SK-N-SH treated with all-trans-retinoic acid at 6 μM for 48 hours (cell line): ENCODE data around the gene RAPGEF4.

Source experiments
- ARNTL ChIP-seq: fragments of 450-650 bp; formaldehyde crosslinking; IDR thresholded peaks from 2 replicates; pipeline ENCODE4 v1.5.0; 2020; ENCODE audit warnings: low read depth, mild to moderate bottlenecking, moderate library complexity, borderline replicate concordance
- BACH2 ChIP-seq: fragments of 250-450 bp; sonication (Bioruptor Pico); IDR thresholded peaks from 2 replicates; pipeline ENCODE4 v1.9.0; 2021; ENCODE audit warnings: mild to moderate bottlenecking, borderline replicate concordance
- CREB5 ChIP-seq: fragments of 250-450 bp; sonication (Bioruptor Pico); IDR thresholded peaks from 2 replicates; pipeline ENCODE4 v1.5.1; 2020; ENCODE audit warnings: low read depth, mild to moderate bottlenecking, moderate library complexity
- CSRNP3 ChIP-seq: fragments of 250-450 bp; sonication (Bioruptor Pico); IDR thresholded peaks from 2 replicates; pipeline ENCODE4 v1.5.1; 2021; ENCODE audit warnings: mild to moderate bottlenecking, moderate library complexity
- ISL1 ChIP-seq: fragments of 250-450 bp; sonication (Bioruptor Pico); IDR thresholded peaks from 2 replicates; pipeline ENCODE4 v2.1.2; 2022; ENCODE audit warnings: mild to moderate bottlenecking, moderate library complexity
- OSR1 ChIP-seq: fragments of 250-450 bp; sonication (Bioruptor Pico); IDR thresholded peaks from 2 replicates; pipeline ENCODE4 v1.8.0; 2022; ENCODE audit warnings: moderate library complexity, mild to moderate bottlenecking, inconsistent platforms
- PATZ1 ChIP-seq: fragments of 250-450 bp; sonication (Bioruptor Pico); IDR thresholded peaks from 2 replicates; pipeline ENCODE4 v1.8.0; 2020; ENCODE audit warnings: mild to moderate bottlenecking, moderate library complexity, borderline replicate concordance
- RARB ChIP-seq: fragments of 250-450 bp; sonication (Bioruptor Pico); IDR thresholded peaks from 2 replicates; pipeline ENCODE4 v1.8.0; 2021; ENCODE audit warnings: mild to moderate bottlenecking, moderate library complexity
- TOX ChIP-seq: fragments of 250-450 bp; sonication (Bioruptor Pico); IDR thresholded peaks from 2 replicates; pipeline ENCODE4 v1.8.0; 2021; ENCODE audit warnings: mild to moderate bottlenecking, moderate library complexity, borderline replicate concordance
- ZFP3 ChIP-seq: fragments of 250-450 bp; sonication (Bioruptor Pico); IDR thresholded peaks from 2 replicates; pipeline ENCODE4 v1.5.0; 2020; ENCODE audit warnings: mild to moderate bottlenecking, moderate library complexity
- ZFP30 ChIP-seq: fragments of 450-650 bp; formaldehyde crosslinking; IDR thresholded peaks from 2 replicates; pipeline ENCODE4 v1.5.0; 2022; ENCODE audit warnings: mild to moderate bottlenecking, moderate library complexity
- ZNF565 ChIP-seq: fragments of 450-650 bp; formaldehyde crosslinking; conservative IDR thresholded peaks from 2 replicates; pipeline ENCODE4 v1.5.0; 2020; ENCODE audit warnings: low read depth, mild to moderate bottlenecking, moderate library complexity
- ZNF8 ChIP-seq: fragments of 450-650 bp; formaldehyde crosslinking; IDR thresholded peaks from 2 replicates; pipeline ENCODE4 v1.5.0; 2020; ENCODE audit warnings: mild to moderate bottlenecking, moderate library complexity

GRCh38 chr2:172826522-172826921 lies 90.9 kb downstream of the RAPGEF4 start:
- no peak for TF ChIP-seq BACH2
- TF ChIP-seq CSRNP3 (CRISPR knock-in tag), result no peak
- no peak for TF ChIP-seq CREB5 (CRISPR knock-in tag)
- TF ChIP-seq ZNF8 (CRISPR knock-in tag), result no peak
- TF ChIP-seq ZFP3 (CRISPR knock-in tag), result no peak
- no peak for TF ChIP-seq OSR1 (CRISPR knock-in tag)
- TF ChIP-seq ZFP30 (CRISPR knock-in tag), result no peak
- no peak for TF ChIP-seq PATZ1
- TF ChIP-seq TOX, result no peak
- no peak for TF ChIP-seq ISL1
- no peak for TF ChIP-seq RARB (CRISPR knock-in tag)
- no peak for TF ChIP-seq ARNTL (CRISPR knock-in tag)
- no peak for TF ChIP-seq ZNF565
